Stimulated activated CD4-positive, alpha-beta T cell treated with anti-CD3 and anti-CD28 coated beads, Interleukin-2, amount 100 ng/mL, for 48 hours (primary cell): ENCODE results near the gene SLC6A1.

Source experiments
- DNase-seq, 2 donors: peaks; one replicate each; pipeline ENCODE4 v3.0.0-alpha.2; 2020

Gene SLC6A1

DNA sequence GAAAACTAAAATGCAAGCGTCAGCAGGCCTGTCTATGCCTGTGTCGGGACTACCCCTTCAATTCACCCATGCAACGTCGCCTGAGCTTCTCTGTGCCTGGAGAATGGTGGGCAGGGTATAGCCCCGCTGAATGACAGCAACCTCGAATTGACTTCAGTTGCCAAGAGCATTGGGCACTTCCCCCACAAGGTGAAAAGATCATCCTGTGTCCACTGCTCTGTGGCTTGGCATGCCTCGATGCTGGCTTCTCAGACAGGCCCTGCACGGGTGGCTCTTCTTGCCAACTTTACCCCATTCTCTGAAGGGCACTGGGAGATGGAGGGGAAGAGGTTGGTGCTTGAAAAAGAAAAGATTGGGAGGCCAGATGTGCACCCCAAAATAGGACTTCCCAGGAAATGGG is 3.3 kb downstream of the SLC6A1 start:
- DNase-seq: no peak

DNA sequence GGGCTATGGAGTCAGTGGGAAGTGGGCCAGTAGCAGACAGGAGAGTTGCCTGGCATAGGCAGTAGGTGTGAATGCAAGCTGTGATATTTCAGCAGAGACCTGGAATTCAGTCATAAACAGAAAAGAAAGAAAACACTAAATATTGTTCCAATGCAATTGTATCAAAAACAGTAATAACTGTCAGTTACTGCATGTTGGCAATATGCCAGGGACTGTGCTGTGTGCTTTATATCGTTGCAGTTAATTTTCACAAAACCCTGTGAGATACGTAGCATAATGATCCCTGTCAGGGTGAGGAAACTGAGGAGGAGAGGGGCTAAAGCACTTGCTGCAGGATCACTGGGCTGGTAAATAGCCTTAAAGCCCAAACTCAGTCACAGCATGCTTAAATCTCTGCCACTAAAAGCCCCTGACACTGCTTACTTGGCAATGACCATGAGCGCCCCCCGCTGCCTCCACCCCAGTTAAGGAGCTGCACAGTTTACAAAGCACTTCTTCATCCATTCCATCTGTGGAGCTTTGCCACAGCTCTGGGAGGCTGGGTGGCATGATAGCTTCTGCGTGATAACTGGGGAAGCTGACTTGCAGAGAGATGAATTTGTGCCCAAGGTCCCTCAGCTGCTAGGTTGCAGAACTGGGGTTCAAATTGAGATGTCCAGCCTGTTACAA is 3.9 kb downstream of the SLC6A1 start:
- no peak for DNase-seq

DNA sequence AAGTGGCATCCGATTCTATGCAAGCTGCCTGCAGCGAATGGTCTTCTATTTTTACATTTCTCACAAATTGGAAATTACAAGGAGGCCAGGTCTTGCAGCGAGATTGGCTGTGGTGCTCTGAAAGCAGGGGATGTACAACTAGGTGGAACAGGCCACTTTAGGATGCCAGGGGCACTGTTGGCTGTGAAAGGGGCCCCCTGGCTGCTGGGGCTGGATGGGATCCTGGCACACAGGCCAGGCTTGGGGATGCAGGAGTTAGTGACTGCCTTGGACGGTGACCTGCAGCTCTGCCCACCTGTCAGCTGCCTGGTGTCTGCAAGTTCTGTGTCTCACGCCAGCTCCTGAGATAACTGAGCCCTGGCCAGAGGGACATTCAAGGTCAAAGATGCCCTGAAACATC is 4.6 kb downstream of the SLC6A1 start:
- DNase-seq: no peak

DNA sequence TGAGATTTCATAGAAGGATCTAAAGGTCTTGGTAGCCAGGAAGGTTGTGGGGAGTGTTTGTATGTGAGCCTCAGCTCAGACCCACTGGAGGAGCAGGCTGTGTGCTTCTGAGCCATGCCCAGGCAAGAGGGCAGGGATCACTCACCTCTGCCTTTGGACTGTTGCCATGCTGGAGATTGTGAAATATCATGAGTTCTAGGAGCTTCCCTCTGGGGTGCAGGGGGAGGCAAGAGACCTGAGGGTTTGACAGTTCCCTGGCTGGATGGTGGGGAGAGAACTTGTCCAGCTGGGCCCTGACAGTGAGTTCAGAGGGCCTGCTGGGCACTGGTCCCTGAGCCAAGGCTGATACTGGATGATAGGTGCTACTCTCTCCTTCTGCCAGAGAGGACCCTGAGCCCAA is 6.0 kb downstream of the SLC6A1 start:
- DNase-seq: no peak

GRCh38 chr3:10999221-11000107 is 6.9 kb downstream of the SLC6A1 start:
- no peak for DNase-seq

- DNase-seq: no peak
These were observed 8.0 kb downstream of the SLC6A1 start for GRCh38 chr3:11000528-11000927.

DNA sequence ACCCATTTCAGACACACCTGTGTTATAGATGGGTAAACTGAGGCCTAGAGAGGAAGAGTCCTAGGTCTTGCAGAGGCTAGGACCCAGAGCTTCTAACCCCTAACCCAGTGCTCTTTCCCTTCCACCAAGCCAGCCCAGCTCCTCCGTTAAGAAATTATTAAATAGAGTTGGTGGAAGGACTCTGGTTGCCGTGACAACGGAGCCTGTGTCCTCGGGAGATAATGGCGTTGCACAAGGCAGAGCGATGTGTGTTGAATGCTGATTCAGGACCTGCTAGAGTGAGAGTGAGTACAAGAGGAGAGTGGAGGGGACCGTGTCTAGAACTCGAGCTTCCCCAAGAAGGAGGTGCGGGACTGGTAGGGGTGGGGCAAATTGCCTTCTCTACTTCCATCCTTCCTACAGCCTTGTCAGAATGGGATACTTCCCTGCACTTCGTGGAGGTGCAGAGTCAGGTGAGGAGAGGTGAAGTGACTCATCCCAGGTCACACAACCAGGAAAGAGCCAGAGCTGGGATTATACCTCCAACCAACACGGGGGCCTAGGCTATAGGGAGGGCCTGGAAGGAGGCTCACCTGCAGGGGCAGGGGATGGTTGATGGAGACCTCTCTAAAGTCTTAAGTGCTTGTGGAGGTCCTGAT is 8.6 kb downstream of the SLC6A1 start:
- no peak for DNase-seq

- no peak for DNase-seq
These were observed 9.1 kb downstream of the SLC6A1 start for GRCh38 chr3:11001658-11002021.

GRCh38 chr3:11002371-11002807 is 9.8 kb downstream of the SLC6A1 start:
- no peak for DNase-seq

DNA sequence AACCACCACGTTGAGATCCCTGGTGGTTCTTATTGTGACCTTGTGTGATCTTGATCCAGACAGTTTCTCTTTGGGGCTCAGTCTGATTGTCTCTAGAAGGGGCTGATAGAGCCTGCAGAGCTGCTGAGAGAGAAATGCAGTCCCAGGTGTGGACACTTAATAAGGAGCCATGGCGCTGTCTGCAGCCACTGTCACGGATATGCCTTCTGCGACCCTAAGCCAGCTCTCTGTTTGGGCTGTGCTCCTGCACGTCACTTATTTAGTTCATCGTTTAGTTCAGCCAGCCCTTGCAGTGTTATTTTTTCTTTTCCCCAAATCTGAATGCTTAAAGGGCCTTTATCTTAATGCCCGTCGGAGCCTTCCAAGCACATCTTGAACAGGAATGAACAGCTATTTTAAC is 12.0 kb downstream of the SLC6A1 start:
- no peak for DNase-seq

GRCh38 chr3:11005686-11006256 is 13.2 kb downstream of the SLC6A1 start:
- no peak for DNase-seq

DNA sequence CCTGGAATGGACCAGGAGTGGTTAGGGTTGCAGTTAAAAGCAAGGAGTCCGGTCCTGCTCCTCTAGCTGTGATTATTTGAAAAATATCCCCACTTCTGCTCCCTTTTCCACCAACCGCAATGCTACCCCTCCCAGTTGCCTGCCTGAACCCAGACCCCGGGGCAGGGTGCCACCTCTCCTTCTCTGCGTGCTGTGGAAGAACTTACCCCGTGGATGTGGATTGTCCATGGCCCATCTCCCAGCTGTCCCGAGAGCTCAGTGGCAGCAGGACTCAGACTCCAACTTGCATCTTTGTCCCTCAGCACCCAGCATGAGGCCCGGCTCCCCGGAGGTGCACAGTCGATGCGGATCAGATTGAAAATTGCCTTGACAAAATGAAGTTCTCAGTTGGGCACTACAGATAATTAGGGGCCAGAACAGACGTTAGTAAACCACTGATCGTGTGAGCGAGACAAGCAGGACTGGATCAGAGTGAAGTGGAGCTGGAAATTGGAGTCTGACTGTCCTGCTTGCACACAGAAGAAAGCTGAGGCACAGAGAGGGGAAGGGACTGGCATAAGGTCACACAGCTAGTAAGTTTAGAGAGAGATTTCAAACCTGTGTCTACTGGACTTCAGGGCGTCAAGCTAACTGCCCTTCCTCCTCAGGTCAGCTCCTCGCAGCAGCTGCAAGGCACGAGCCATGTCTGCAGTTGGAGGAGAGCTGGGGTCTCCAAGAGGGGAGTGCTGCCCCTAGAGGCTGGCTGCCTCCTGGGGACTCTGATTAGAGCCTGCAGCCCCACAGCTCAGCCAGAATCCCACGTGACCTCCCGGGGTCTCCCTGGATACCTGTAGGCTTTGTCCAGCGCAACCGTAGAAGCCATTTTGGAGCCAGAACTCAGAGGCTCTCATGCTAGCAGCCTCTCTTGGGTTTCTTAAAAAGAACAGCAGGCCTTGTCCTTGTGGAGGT is 14.7 kb downstream of the SLC6A1 start:
- no peak for DNase-seq

- DNase-seq: no peak
These were observed 17.4 kb downstream of the SLC6A1 start for GRCh38 chr3:11009898-11010297.

- DNase-seq: no peak
These were observed 18.0 kb downstream of the SLC6A1 start for GRCh38 chr3:11010426-11011165.

- DNase-seq: no peak
These were observed 21.7 kb downstream of the SLC6A1 start for GRCh38 chr3:11014253-11014652.

- no peak for DNase-seq
These were observed 22.2 kb downstream of the SLC6A1 start for GRCh38 chr3:11014752-11015151.

DNA sequence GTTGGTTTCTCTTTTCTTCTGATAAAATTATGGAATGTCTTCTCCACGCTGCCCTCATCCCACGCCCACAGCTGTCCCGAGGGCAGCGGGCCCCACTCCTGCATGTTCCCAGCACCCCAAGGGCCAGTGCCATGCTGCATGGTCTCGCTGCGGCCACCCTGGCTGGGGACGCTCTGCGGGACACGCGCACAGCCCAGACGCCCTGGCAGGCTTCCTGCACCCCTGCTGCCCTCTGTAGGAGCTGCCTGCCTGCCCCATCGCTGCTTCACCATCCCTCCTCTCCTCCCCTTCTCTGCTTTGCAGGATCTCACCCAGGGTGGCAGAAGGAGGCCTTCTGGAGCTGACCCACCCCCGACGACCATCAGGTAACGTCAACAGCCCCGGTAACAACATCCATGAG is 22.8 kb downstream of the SLC6A1 start:
- DNase-seq: no peak

GRCh38 chr3:11016727-11017126 is 24.2 kb downstream of the SLC6A1 start:
- DNase-seq: no peak

GRCh38 chr3:11019116-11019819 is 26.7 kb downstream of the SLC6A1 start:
- no peak for DNase-seq

DNA sequence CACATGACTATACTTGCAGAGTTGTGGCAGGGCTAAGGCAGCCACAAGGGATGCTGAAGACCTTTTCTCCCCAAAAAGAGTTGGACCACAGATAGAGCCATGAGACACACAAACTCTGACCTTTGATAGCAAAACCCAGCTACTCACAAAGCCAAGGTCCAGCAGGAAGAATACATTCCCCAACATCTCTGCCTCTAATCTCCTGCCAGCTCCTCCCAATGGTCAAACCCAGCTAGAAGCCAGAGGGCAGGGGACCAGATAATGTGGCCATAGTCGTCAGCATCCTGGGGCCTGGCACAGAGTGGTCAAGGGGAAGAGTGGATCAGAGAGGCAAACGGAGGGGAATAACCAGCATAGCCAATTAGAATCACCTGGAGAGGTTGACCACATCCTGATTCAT is 28.2 kb downstream of the SLC6A1 start:
- DNase-seq: no peak

GRCh38 chr3:11021611-11022011 is 29.1 kb downstream of the SLC6A1 start:
- no peak for DNase-seq
